GM18526 (cell line): ENCODE data around the gene STKLD1.

Experiments used
- POLR2A ChIP-seq: IDR thresholded peaks from 3 replicates; pipeline ENCODE4 v1.6.1; 2011; ENCODE audit not compliant: insufficient read length; ENCODE audit errors: extremely low read depth

STKLD1 gene

GRCh38 chr9:133342570-133342969 lies 33.6 kb upstream of the STKLD1 start:
- no peak for TF ChIP-seq POLR2A

DNA sequence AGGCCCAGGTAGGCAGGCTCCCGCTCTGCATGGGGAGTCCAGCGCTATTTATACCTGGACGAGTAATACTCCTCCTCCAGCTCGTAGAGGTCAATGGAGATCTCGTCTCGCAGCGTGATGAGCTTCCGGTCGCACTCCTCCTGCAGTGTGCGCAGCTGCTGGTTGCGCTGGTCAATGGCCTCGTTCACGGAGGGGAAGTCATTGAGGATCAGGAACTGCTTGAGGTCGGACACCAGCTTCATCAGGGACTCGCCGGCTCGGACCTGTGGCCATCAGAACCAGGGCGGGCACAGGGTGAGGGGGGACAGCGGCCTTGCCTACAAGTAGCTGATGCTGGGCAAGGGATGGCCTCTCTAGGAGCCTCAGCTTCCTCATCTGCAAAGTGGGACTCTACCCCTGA lies 32.1 kb upstream of the STKLD1 start:
- no peak for TF ChIP-seq POLR2A

DNA sequence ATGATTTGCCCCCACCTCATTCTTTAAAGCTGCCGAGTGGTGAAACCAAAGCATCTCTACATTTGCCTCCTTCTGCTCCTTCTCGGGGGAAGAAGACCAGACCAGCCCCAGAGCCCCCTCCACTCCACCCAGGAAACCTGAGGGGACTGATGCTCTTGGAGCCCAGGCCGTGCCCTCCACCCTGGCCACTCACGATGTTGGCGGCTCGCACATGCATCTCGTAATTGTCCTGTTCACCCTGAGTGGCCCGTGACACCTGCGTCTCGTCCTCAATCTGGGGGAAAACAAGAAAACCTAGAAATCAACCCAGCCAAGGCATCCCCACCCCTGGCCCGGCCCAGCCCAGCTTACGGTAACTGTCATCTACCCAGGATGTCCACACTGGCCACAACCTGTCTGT lies 31.2 kb upstream of the STKLD1 start:
- TF ChIP-seq POLR2A, result no peak

- TF ChIP-seq POLR2A, result no peak
These were observed 30.6 kb upstream of the STKLD1 start for GRCh38 chr9:133345596-133345995.

- TF ChIP-seq POLR2A, result no peak
These were observed 30.0 kb upstream of the STKLD1 start for GRCh38 chr9:133346021-133346785.

DNA sequence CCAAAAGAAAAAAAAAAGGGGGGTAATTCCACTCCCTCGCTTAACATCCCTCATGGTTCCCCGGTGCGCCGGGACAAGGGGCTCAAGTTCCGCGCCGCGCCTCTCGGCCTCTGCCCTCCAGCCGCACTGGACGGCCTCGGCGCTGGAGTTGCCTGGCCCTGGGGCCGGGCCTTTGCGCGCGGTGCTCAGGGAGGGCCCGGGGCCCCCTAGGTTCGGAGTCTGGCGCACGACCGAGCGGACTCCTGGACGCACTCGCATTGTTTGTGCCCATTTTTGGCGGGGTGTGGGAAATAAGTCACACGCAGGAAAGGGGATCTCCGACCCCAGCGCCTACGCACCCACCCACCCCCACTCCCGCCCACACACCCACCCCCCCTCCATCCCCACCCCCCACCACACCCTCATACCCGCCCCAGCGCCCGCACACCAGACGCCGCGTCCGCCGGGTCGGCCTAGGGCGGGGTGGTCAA lies 28.6 kb upstream of the STKLD1 start:
- no peak for TF ChIP-seq POLR2A

DNA sequence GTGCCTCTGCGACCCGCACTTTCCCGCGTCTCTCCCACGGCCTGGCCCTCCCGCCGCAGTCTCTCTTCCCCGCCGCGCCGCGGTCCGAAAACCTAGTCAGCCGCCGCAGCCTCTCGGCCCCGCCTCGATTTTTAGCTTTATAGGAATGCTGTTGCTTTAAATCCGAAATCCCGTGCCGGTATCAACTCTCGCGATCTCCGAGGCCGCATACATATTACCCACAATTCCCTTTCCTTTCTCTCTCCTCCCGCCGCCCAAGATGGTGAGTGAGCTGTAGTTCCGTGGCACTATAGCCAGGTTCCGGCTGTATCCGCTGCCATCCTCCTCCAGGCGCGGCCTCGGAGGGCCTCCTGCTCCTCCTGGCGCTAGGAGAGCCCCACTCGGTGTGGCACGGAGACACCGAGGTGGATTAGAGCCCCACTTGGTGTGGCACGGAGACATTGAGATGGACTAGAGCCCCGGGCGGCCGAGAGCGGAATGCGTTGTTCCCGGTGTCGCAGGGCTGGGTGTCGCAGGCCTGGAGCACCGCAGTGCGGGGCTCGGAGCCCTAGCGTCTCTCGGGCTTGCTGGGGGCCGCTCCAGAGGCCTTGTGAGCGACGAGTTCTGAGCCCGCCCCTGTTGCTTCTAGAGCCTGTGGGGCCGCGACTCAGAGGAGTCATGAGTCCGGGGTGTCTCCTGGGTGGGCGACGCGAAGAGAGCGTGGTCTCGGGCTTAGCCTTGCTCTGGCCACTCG lies 28.0 kb upstream of the STKLD1 start, which contains the start of the genes MED22 and RPL7A:
MED22 (minus strand) TSS at position 147 of the 733 bp plus-strand sequence. CDS start 1,469 bp downstream, outside the sequence.
RPL7A (plus strand) TSS at position 234 of the 733 bp plus-strand sequence; CDS start at position 260, 26 bp downstream.
- peak; percentile 99 for TF ChIP-seq POLR2A

GRCh38 chr9:133348718-133349573 lies 27.2 kb upstream of the STKLD1 start:
- no peak for TF ChIP-seq POLR2A

DNA sequence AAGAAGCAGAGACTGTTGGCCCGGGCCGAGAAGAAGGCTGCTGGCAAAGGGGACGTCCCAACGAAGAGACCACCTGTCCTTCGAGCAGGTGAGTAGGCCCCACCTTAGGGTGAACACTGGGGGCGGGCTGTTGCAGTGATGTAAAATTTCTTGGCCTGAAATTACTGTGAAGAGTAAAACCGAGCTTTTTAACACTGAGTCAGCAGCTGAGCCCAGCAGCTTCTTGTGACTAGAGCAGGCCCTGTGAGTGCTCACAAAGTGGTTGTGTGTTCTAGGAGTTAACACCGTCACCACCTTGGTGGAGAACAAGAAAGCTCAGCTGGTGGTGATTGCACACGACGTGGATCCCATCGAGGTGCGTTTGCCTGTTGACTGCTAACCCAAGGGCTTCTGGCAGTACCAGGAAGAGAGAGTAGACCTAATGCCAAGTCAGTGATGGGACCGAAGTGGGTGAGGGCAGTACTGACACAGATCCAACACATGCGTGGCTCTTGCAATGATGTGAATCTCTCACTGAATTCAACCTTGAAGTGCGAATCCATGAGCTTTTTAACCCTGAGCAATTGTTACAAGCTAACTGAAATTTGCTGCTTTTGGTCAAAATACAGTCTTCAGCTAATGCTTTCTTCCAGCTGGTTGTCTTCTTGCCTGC lies 26.1 kb upstream of the STKLD1 start:
- TF ChIP-seq POLR2A, result no peak

DNA sequence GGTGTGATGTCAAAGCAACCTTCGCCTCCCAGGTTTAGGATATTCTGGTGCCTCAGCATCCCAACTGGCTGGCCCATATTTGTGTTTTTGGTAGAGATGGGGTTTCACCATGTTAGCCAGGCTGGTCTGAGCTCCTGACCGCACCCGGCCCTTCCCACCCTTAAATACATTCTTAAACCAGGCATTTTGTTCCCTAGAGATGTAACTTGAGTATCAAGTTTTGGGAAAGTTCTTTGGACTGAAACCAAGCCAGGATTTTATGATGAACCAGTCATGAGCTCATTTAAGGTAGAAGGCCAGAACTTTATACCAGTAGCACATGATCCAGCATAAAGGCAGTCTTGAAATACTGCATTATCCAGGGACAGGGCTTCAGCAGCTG lies 24.6 kb upstream of the STKLD1 start:
- TF ChIP-seq POLR2A, result no peak

DNA sequence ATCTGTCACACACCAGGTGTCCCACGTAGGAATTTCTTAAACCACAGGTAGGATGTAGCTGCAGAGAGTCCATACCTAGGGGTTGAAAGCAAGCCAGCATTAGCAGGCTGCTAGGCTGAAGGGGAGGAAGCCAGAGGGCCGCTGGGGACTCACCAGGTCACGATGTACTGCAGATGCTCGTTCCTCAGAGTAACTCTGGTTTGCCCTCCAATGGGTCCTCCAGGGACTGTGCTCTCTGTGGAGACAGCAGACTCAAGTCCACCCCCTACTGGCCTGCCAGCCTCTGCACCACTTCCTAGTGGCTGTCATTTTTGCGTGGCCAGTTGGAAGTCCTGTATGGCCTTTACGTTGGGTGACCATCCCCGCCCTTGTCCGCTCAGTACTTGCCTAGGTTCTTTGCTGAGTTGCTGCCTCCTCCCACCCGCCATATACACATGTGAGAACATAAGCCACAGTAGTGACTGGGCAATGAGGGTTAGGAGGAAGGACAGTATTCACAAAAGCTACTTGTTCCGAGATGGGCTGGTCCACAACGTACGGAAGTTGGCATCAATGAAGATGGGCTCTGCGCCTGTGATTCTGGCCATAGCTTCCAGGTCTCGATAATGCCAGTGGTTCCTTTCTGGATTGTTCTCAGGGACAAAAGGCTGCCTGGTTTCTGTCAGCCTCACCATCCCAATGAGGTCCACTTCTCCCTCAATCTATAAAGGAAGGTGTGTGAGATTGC lies 24.1 kb upstream of the STKLD1 start:
- peak; percentile 36 for TF ChIP-seq POLR2A

- peak; percentile 25 for TF ChIP-seq POLR2A
These were observed 23.4 kb upstream of the STKLD1 start for GRCh38 chr9:133352635-133353340.

DNA sequence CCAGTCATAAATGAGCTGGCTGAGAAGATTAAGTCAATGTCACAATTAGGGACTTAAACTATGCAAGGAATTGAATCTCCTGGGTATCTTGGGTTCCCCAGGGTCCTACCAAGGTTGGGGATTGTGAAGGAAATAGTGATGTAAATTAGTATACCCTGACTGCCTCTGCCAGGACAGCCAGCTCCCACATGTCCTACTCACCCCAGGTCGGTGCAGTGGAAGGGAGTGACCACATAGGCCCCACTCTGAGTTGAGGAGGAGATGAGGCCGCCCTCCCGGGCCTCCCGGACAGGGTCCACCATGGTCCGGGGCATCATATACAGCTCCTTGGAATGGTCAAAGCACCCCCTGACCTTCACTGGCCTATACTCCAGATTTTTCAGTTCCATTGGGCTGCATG lies 22.6 kb upstream of the STKLD1 start:
- no peak for TF ChIP-seq POLR2A

- TF ChIP-seq POLR2A, result no peak
These were observed 21.4 kb upstream of the STKLD1 start for GRCh38 chr9:133354766-133355165.

GRCh38 chr9:133355881-133356357 lies 20.2 kb upstream of the STKLD1 start:
- TF ChIP-seq POLR2A, result no peak
